NCI-H1092 treated with DMSO at 0.1 percent for 48 hours (cell line): ENCODE results near the gene ERCC6.

Source experiments
- DNase-seq: peaks from one replicate; lab custom pipeline; 2025; lab: John Stamatoyannopoulos, UW

ERCC6 gene

DNA sequence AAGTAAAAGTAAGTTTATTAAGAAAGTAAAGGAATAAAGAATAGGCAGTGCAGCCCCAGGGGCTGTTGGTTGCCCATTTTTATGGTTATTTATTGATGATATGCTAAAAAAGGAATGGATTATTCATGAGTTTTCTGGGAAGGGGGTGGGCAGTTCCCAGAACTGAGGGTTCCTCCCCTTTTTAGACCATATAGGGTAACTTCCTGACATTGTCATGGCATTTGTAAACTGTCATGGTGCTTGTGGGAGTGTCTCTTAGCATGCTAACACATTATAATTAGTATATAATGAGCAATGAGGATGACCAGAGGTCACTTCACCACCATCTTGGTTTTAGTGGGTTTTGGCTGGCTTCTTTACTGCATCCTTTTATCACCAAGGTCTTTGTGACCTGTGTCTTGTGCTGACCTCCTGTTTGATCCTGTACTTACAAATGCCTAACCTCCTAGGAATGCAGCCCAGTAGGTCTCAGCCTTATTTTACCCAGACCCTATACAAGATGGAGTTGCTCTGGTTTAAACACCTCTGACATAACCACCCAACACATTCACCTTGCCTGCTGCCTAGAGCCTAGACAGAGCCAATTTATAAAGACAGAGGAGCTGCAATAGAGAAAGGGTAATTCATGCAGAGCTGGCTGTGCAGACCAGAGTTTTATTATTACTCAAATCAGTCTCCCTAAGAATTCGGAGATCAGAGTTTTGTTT is 10.9 kb upstream of the ERCC6 start:
- DNase-seq, result no peak

DNA sequence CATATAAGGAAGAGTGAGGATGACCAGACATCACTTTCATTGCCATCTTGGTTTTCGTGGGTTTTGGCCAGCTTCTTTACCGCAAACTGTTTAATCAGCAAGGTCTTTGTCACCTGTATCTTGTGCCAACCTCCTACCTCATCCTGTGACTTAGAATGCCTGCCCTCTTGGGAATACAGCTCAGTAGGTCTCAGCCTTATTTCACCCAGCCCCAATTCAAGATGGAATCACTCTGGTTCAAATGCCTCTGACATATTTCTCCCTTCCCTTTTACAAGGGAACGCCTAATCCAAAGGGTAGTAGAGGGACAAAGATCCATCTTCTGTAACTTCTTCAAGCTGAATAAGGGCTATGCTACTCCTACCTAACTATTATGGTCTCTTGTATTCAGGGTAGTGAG is 4.7 kb upstream of the ERCC6 start:
- DNase-seq, result no peak

DNA sequence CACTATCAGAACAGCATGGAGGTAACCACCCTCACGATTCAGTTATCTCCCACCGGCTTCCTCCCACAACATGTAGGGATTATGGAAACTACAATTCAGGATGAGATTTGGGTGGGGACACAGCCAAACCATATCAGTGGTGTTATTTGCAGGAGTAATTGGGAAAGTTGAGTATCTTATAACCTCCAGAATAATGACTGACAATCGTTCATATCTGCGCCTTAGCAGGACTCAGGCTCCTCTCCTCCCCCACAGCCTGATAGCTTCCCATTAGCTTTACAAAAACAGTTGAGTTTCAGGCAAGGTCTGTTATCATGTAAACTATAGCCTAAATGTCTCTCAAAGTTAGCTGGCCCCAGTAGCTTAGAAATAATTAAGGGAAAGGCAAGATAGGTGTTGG is 3.4 kb upstream of the ERCC6 start:
- no peak for DNase-seq

DNA sequence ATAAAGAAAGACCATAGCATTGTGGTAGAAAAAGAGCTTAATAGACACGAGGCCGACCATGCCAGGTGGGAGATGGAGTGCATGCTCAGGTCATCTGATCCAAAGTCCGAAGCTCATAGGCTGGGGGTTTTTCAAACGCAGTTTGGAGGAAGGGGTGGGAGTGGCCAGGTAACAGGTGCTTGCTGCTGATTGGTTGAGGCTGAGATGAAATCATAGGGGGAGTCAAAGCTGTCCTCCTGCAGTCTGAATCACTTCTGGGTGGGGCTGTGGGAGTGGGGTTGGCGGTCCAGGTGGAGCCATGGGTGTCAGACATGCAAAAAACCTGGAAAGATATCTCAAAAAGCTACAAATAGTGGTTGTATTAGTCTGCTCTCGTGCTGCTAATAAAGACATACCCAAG is 2.8 kb upstream of the ERCC6 start:
- no peak for DNase-seq

DNA sequence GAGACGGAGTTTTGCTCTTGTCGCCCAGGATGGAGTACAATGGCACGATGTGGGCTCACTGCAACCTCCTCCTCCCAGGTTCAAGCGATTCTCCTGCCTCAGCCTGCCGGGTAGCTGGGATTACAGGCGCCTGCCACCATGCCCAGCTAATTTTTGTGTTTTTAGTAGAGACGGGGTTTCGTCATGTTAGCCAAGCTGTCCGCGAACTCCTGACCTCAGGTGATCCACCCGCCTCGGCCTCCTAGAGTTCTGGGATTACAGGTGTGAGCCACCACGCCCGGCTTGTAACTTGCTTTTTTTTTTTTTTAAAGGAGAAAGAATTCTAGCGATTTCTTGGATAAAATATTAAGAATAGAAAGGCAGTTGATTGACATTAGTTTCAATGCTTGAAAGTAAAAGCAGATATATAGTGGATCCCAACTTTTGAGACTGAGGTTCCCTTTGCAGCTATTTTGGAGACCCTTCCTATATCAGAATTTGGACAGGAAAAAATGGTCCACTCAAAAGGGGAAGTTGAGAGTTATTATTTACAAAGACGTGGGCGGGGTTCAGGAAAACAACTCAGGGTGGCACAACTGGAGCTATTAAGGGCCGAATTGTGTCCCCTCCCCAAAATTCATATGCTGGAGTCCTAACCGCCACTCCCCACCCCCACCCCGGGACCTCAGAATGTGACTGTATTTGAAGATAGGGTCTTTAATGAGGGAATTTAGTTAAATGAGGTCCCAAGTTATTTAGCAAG is 1.3 kb upstream of the ERCC6 start:
- DNase-seq, result no peak

DNA sequence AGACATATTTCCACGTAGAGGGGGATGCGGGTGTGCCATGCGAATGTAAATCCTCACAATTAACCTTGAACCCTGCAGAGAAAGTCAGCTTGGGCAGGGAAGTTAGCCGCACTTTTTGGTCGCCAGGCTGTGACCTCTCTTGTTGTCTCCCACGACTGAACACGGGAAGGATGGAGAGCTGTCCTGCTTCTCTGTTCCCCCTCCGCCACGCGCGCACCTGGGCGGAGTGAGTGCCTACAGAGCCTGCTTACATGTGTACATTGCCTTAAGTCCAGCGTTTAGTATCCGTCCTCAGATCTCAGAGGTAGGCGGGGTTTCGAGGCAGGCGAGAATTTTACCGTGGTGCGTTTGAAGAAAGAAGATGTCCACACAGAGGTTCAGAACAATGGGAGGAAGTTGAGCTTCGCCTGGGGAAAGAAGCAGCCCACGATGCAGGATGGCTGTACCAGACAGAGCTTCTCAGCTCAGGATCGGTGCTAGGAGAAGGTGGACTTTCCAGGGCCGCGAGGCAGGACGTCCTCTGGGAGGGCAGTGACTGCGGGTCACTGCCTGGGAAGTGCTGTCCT is 482 bp upstream of the ERCC6 start:
- peak; percentile 41 for DNase-seq

DNA sequence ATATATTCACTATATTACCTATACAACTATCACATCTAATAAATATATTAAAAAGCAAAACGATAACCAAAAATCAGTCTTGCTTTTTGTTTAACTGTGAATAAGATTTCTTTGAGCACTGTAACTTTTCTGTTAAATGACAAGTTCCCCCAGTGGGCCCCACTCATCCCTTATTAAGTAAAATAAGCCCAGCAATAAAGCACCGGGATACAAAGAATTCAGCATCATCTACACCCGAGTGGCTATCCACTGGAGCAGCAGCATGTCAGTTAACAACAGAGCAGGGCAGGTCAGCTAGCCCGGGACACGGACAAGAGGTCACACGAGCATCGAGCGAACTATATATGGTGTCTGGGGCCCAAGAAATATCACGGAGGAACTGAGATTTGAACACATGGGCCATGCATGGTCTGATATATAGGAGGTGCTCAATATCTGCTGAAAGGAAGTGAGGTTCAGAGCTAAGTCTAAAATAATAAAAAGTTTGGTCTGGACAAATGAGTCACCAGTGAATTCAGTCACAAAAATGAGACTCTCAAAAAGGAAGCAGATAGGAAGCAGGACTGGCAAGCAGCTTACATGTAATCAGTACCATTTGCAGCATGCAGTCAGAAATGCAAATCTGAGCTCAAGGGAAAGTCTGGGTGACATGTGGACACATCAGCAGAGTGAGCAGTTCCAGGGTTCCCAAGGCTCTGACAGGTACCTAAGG is 4.1 kb downstream of the ERCC6 start:
- DNase-seq, result no peak

DNA sequence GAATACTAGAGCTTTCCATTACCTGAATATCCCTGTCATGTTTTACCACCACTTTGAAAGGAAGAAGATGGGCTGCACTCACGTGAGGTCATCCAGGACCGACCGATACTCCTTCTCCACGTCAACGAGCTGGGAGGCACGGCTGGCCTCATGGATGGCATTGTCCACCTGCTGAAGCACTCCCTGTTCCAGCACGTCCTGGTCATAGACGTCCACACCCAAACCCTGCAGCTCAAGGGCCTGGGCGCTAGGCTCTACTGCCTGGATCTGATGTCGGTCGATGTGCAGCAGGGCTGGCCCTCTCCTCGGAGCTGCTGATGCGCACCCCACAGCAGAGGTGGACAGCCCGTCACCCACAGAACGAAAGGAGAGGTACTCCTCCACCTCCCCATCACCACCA is 6.5 kb downstream of the ERCC6 start:
- DNase-seq, result no peak

DNA sequence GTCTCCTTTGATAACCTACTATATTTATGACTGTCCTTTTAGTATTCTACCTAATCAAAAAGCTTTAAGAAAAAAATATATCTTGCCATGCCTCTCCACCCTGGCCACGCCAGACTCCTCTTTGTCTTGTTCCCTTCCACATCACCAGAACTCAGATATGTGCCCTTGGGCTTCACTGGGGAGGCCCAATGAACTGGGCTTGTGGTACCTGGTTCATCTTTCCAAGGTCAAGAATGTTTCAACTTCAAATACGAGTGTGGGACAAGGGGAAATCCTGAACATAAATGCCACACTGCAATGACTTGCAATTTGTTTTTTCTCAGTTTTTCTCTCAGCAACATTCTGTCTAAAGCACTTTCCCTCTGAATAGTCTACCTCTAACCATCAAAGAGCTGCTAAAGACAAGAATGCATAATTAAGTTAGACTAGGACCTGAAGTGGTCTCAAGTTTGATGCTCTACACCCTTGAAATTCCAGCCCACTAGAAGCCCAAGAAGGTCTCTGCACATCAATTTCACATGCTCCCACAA is 9.9 kb downstream of the ERCC6 start:
- DNase-seq, result no peak

DNA sequence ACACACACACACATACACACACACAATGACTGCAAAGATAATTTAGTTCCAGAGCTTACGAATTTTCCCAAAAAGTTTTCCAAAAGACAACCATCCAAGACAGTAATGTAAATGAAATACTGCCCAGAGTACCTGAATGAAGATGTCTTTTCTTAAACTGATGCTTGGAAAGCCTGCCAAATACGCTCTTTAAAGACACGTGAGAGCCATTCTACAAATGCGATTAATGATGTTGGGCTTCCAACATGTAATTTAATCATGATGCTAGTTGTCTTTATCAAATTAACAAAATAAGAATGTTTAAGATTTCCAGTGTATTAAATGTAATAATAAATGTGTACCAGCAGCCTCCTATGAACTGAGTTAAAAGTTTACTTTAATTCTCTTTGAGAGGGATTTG is 11.1 kb downstream of the ERCC6 start:
- no peak for DNase-seq

DNA sequence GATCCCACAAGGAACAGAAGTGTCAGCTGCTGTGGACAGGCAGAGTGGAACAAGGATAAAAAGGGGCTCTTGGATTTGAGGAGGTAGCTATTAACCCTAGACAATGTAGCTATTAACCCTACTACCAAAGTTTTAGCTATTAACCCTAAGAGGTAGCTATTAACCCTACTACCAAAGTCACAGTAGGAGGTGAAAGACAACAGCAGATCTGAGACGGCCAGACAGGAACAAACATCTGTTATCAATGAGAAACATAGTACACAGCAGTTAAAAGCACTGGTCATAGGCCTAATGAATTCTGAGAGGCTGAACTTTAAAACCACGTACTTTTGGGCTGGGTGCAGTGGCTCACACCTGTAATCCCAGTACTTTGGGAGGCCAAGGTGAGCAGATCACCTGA is 11.9 kb downstream of the ERCC6 start:
- no peak for DNase-seq

DNA sequence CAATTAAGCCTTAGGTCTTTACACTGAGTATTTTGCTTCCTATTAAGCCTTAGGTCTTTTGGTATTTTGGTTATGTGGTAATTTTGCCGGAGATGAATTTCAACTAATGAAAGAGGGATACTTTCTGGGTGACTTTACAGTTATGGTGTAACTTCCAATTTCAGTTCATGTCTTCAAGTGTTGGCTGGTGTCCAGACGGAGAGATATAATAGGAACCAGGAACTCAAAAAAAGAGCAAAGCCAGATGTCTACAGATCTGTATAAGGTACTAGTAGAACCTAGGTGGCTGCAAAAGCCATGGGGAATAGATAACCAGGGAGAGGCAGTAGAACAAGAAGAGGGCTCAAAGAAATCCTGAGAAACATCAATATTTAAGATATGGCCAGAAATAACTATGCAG is 12.3 kb downstream of the ERCC6 start:
- DNase-seq, result no peak

DNA sequence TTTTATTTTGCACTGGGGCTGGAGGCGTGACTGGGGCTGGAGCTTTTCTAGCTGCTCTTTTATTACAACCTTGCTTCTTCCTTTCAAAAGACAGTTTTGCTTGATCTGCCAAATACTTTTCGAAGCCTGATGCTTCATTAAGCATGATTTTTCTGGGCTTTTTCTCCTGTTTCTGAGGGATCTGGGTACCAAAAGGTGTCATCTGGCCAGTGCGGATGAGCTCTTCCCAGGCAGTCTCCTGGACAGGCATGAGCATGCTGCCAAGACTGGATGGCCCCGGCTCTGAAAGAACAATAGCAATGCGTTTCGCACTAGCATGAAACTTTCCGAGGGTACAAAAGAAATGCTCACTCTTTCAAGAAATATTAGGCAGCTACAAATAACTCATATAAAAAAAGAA is 14.4 kb downstream of the ERCC6 start:
- no peak for DNase-seq

DNA sequence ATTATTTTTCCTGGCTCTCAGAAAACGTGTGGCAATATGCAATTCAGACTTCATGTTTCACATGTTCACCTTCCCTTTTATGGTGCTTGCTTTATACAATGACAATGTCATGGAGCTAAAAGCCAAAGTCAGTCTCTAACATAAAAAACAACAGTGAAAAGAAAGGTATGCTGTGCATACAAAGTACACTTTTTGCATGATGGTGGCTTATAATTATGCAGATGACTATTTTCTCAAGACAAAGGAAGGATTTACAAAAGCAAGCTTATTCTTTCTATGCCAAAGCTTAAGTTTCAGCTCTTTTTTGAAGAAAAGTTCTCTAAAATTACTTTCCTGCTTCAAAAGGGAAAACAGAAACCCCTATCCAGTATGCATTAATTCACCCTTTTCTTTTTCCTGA is 15.6 kb downstream of the ERCC6 start:
- DNase-seq, result no peak

DNA sequence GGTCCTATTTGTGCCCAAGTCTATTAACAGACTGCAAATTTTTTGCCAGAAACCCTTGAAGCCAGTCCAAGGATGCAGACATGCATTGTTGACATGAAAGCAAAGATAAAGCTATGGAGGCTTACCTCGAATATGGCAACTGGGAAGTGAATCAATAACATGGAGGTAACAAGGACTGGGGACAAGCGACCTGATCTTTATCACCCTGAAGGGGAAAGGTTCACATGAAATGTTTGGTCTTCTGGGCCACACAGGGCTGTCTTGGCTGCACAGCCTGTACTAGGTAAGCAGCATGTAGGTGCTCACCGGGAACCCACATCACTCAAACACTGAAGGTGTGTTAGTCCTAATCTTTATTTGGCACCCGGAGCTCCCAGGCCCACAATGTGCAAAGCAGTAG is 17.9 kb downstream of the ERCC6 start:
- DNase-seq, result no peak

DNA sequence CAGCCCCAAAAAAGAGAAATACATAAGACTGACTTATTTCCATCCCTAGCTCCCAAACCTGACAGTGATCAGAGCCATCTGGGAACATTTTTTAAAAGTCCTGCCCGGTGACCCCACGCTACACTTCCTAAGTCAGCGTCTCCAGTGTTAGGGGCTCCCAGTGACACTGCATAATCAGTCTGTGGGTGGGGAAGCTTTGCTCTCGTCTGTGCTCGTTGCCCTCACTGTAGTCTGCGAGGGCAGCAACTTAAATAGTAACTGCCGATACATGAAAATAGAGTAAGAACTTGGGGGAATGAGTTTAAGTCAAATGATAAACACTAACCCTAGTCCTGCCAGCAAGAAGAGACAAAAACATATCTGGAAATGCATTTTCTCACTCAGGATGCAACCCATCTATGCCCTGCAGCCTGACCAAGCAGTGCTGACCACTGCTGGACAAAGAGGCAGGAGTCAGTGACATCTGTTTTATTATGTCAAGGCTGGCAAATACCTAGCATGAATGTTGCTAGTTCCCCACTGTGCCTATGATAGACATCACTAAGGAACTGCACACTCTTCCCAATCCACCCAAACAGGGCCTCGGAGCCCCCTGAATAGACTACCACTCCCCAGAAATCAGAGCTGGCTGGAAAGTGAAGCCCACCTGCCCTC is 18.7 kb downstream of the ERCC6 start:
- no peak for DNase-seq

DNA sequence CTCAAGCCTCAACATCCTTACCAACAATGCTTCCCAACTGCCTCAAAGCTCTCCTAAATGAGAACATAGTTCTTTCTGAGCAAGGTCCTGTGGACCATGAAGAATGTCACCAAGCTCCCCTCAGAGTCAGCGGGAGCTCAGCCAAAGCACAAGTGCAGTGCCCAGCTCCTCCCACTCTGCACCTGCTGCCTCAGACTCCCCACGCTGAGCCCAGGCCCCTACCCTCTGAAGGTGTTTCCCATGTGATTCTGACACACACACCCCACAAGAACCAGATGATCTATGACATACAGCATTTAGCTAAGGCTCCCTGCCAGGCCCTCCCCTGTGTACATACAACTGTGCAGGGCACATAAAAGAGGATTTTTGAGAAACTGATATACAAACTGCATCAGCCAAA is 19.2 kb downstream of the ERCC6 start:
- DNase-seq, result peak; percentile 15

DNA sequence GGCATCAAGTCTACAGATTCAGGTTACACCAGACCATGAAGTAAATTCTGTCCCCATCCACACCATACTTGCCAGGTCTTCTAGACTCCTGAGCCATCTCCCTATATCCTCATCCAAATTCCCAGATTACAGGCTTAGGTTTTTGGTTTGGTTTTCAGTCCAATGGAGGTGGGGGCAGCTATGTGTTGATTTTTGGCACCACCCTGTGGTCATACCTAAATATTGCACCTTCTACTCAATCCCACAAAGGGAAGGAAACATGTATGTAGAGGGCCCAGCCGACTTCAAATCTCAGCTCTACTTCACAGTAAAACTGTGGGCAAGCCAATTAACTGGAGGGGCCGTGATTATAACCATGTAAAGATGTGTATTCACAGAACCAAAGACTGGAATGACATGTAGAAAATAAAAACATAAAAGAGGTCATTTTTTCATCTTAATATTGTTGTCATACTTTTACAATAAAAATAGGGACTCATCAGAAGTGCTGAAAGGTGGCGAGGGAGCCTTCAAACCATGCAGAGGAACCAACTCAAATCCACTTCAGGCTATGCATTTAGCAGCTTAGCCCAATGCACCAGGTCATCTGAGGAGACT is 19.8 kb downstream of the ERCC6 start:
- DNase-seq, result peak; percentile 14

DNA sequence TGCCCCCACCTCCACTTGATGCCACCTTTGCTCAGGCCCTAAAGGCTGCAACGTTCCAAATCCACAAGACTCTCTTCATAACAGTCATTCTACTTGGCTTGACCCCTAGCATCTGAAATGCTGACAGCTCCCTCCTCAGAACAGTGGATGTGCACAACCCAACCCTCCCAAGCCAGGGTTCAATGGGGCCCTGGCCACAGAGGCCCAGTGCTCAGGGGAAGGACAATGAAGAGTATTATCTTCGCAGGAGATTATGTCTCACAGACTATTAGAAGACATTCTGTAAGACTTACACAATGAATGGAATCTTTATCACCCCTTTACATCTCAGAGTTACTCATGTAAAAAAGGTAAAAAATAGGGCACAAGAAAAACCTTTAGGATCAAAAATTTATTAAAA is 20.4 kb downstream of the ERCC6 start:
- DNase-seq, result no peak

DNA sequence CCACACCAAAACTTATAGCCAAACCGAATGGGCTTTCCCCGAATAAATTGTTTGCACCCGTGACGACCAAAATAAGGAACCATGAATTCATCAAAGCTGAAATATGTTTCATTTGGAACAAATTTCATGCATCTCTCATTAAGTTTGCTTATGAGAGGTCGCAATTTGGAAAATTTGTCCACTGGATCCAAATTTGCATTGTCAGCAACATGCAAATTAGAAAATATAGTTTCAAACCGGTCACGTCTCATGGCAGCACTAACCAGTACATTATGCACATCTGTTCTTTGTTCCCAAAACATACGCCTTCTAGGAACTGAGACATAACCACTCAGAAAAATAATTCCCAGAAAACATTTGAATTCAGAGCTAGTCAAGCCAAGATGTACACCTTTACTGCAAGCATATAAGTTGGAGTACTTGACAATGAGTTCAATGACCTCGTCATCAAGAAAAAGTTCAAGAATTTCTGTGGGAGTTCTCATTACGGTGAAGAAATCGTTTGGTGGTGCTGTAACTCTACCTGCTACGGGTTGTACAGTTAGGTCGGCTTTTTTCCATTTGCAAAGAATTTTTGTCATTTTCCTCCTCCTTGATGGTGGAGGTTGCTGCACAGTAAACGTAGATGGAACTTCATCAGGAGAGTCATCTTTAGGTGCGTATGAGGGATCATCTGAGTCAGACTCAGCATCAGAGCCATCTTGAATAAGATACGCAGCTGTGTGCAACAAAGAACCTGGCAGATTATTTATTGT is 22.5 kb downstream of the ERCC6 start:
- no peak for DNase-seq
